Smooth muscle cell of trachea (primary cell): Measurements from ENCODE around the gene FARP1. TPM values are rescaled to one million over a fixed set of nuclear protein-coding genes. Genes with fewer than 3 reads are reported as not detected.

Experiments
- total RNA-seq: library from RNA; depleted of rRNA; stranded (reverse); fragments of >200 nt; gene quantifications from 2 replicates; pipeline ENCODE4 v1.2.1, GENCODE V29; 2014

Gene FARP1, protein sequence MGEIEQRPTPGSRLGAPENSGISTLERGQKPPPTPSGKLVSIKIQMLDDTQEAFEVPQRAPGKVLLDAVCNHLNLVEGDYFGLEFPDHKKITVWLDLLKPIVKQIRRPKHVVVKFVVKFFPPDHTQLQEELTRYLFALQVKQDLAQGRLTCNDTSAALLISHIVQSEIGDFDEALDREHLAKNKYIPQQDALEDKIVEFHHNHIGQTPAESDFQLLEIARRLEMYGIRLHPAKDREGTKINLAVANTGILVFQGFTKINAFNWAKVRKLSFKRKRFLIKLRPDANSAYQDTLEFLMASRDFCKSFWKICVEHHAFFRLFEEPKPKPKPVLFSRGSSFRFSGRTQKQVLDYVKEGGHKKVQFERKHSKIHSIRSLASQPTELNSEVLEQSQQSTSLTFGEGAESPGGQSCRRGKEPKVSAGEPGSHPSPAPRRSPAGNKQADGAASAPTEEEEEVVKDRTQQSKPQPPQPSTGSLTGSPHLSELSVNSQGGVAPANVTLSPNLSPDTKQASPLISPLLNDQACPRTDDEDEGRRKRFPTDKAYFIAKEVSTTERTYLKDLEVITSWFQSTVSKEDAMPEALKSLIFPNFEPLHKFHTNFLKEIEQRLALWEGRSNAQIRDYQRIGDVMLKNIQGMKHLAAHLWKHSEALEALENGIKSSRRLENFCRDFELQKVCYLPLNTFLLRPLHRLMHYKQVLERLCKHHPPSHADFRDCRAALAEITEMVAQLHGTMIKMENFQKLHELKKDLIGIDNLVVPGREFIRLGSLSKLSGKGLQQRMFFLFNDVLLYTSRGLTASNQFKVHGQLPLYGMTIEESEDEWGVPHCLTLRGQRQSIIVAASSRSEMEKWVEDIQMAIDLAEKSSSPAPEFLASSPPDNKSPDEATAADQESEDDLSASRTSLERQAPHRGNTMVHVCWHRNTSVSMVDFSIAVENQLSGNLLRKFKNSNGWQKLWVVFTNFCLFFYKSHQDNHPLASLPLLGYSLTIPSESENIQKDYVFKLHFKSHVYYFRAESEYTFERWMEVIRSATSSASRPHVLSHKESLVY
- 28.9 and 37.4 TPM in 2 replicates for total RNA-seq

DNA sequence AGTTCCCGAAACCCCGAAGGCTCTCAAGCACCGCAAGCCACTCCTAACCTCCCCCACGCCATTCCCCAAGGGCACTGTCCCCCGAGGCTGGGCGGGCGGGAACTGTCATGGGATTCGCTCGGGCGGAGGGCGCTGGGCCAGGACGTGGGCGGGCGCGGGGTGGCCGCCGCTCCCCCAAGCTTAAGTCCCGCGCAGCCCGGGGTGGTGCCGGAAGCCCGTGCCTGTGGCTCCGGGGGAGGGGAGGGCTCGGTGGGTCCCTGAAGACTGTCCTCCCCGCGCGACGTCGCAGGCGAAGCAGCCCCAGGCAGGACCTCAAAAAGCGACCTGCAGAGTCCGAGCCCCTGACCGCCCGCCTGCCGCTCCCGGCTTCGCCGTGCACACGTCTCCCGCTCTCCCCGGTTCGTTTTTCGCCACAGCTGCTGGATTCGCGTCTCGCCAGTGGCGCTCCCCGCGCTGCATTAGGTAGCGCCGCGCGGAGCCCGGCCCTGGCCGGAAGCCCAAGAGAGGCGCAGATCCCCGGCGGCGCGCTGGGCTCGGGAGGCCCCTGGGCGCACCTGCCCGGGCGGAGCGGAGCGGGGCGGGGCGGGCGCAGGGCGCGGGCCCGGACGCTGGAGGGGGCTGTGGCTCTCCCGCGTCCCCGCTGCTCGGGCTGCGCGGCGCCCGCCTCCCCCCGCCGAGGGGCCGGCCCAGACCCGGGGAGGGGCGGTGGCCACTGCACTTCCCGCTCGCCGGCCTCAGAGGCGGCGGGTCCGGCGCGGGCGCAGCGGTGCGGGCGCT is at the start of gene FARP1:
TSS of gene FARP1 (plus strand) at position 715 of the 777 bp plus-strand sequence. CDS start 70,149 bp downstream, outside the sequence.

DNA sequence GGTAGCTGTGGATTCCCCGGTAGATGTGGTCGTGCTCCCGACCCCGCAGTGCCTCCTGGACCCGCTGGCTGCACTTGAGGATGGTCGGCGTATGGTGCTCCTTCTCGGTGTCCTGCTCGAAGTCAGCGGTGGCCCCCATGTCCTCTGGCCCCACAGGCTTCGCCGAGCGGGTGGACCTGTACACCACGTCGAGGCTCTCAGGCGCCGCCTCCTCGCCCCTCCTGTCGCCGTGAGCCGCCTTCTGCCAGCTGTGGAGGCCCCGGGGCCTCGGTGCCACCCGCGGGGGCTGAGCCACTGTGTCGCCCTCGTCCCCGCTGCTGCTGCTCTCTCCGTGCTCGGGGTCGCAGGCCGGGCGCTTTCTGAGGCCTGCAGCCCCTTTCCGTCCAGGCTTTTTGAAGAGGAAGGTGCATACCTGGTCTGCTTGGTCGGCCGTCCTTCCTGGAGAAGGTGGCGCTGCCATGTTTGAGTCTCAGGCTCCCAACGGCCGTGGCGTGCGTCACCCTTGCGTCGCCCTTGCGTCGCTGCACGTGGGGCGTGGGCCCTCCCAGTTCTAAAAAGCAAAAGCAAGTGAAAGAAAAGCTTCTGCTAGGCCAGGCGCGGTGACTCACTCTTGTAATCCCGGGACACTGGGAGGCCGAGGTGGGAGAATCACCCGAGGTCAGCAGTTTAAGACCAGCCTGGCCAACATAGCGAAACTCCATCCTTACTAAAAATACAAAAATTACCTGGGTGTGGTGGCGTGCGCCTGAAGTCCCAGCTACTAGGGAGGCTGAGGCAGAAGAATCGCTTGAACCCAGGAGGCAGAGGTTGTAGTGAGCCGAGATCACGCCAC is 34.1 kb downstream of the FARP1 start, which contains the start of gene RNF113B:
TSS of gene RNF113B (minus strand) at position 493 of the 832 bp plus-strand sequence. CDS start at position 460, 33 bp downstream.

Other genes starting within 250 kb of the FARP1 start
- 205 and 231 TPM in 2 replicates for gene IPO5, start 189.4 kb upstream of the FARP1 start, total RNA-seq
- not detected in 2 replicates for gene RNF113B, start 34.2 kb downstream of the FARP1 start, total RNA-seq